ENCODE measurements around the gene MVB12B.

DNA sequence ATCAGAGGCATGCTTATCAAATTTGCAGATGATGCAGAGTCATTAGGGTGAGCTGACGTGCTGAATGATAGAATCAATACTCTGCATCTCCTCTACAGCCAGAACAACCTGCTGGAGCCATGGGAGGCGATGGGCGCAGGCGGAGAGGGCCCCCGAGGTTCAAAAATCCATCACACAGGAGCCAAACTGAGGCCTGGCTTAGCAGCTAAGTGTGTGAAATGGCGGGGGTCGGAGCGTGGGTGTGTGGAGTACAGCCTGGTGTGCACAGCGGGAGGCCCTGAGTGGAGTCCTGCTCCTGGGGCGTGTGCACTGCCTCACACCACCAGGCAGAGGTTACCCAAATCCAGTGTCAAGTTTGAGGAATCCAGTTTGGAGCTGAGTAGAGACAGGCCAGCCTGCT, 73.2 kb downstream of the MVB12B start:
- TF ChIP-seq, protein P1, sequence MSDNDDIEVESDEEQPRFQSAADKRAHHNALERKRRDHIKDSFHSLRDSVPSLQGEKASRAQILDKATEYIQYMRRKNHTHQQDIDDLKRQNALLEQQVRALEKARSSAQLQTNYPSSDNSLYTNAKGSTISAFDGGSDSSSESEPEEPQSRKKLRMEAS (CRISPR knock-in tag; IDR thresholded peaks at IDR 0.05), result no peak
- TF ChIP-seq CTCF (IDR thresholded peaks at IDR 0.05) (no peak), CREB1 (CRISPR knock-in tag; IDR thresholded peaks at IDR 0.05) (no peak), KAT7 (CRISPR knock-in tag; IDR thresholded peaks at IDR 0.05; ENCODE audit: borderline replicate concordance) (no peak), FOXJ3 (CRISPR knock-in tag; IDR thresholded peaks at IDR 0.05; ENCODE audit: borderline replicate concordance) (no peak), FOXK1 (CRISPR knock-in tag; IDR thresholded peaks at IDR 0.05) (no peak), ETV6 (CRISPR knock-in tag; IDR thresholded peaks at IDR 0.05) (no peak), NFYB (CRISPR knock-in tag; conservative IDR thresholded peaks at IDR 0.05; ENCODE audit: low read depth) (no peak)
- TF ChIP-seq, protein P2, sequence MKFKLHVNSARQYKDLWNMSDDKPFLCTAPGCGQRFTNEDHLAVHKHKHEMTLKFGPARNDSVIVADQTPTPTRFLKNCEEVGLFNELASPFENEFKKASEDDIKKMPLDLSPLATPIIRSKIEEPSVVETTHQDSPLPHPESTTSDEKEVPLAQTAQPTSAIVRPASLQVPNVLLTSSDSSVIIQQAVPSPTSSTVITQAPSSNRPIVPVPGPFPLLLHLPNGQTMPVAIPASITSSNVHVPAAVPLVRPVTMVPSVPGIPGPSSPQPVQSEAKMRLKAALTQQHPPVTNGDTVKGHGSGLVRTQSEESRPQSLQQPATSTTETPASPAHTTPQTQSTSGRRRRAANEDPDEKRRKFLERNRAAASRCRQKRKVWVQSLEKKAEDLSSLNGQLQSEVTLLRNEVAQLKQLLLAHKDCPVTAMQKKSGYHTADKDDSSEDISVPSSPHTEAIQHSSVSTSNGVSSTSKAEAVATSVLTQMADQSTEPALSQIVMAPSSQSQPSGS (CRISPR knock-in tag; IDR thresholded peaks at IDR 0.05; ENCODE audit: borderline replicate concordance, low read depth), result no peak
- TF ChIP-seq, protein P3, sequence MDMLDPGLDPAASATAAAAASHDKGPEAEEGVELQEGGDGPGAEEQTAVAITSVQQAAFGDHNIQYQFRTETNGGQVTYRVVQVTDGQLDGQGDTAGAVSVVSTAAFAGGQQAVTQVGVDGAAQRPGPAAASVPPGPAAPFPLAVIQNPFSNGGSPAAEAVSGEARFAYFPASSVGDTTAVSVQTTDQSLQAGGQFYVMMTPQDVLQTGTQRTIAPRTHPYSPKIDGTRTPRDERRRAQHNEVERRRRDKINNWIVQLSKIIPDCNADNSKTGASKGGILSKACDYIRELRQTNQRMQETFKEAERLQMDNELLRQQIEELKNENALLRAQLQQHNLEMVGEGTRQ (CRISPR knock-in tag; IDR thresholded peaks at IDR 0.05), result no peak

Measured in WTC11 (cell line).